T-helper 17 cell (primary cell): Measurements from ENCODE around the gene PNCK. TPM values are rescaled to one million over a fixed set of nuclear protein-coding genes. Genes with fewer than 3 reads are reported as not detected.
A peak's percentile ranks its signal among the peaks of the same experiment; 100 is the strongest.
"Not testable (repeated sequence)": the region's sequence is repeated elsewhere in the genome, so short reads cannot be mapped to it uniquely, and the experiment has no call there.

Source experiments
- ATAC-seq: fragments of 150-1000 bp; cut with Tn5 transposase; 2 replicates; pipeline ENCODE4 v1.10.0; 2021; ENCODE audit warnings: mild to moderate bottlenecking, moderate library complexity
- DNase-seq, 3 donors: peaks; one replicate each; pipeline versions ENCODE4 v3.0.0 to v3.0.0-alpha.2; 2020 to 2021
- H3K9me3 ChIP-seq: one replicate; pipeline ENCODE4 v1.7.0; 2013; ENCODE audit warnings: low read length, mild to moderate bottlenecking; ENCODE audit not compliant: control insufficient read depth, poor library complexity, severe bottlenecking
- H3K27ac Mint-ChIP-seq: one replicate; pipeline ENCODE4 v1.8.0; 2022; ENCODE audit warnings: mild to moderate bottlenecking, moderate library complexity, mixed read lengths
- H3K27me3 Mint-ChIP-seq: one replicate; pipeline ENCODE4 v1.8.0; 2022; ENCODE audit warnings: mixed read lengths
- H3K36me3 Mint-ChIP-seq: one replicate; pipeline ENCODE4 v1.8.0; 2022; ENCODE audit warnings: low read depth, mixed read lengths
- H3K4me1 Mint-ChIP-seq: one replicate; pipeline ENCODE4 v1.8.0; 2022; ENCODE audit warnings: mild to moderate bottlenecking, mixed read lengths
- H3K4me3 Mint-ChIP-seq: one replicate; pipeline ENCODE4 v1.8.0; 2022; ENCODE audit warnings: mild to moderate bottlenecking, moderate library complexity, mixed read lengths
- total RNA-seq, 4 donors: library from RNA in 2 of 4; stranded (reverse) in 2 of 4; gene quantifications; one replicate each; pipeline ENCODE4 v1.2.3 and lab custom pipeline; 2022 to 2026

Gene PNCK
- total RNA-seq (under 1 TPM in 1 of 2 donors, not detected in 1; 0.72 TPM), total RNA-seq (lab: John Stamatoyannopoulos, UW) (0.12 to 0.30 reads per million in 2 donors)

DNA sequence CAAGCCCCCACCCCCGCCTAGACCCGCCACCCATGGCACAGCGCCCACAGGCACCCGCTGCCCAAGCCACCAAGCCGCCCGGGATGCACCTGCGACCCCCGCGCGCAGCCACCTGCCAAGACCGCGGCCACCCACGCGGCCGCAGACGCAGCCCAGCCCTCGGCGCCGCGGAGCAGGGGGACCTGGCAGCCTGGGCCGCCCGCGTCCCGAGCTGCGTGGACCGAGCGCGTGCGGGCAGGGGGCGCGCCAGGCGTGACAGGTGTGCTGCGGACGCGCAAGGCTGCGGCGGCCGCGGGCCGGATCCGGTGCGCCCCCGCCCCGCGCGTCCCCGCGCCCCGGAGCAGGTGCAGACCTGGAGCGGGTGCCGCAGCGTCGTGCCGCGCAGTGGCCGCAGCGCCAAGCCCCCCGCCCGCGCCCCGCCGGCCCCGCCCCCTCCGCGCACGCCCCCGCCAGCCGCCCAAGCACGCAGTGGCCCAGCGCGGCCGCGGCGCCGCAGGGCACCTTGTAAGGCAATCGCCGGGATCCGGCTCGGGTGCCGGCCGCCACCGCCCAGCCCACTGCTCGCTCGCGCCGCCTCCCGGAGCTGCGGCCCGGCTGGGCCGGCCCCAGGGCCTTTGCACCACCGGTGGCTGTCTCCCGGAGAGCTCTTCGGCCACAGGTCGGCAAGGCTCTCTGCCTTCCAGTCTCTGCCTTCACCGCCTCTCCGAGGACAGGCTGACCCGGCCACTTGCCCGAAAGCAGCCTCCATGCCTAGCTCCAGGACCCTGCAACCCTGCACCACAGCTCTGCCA is at the start of gene PNCK:
TSS of gene PNCK (minus strand) at position 386 of the 791 bp plus-strand sequence. CDS start 737 bp downstream, outside the sequence.
- no peak within 1 kb of the TSS for H3K27ac Mint-ChIP-seq
- ATAC-seq (no peak), DNase-seq (no peak)
- H3K9me3 ChIP-seq, result no peaks in the 10 kb centered on the region
- H3K27me3 Mint-ChIP-seq, result peaks cover 19% of the 10 kb centered on the region
- H3K36me3 Mint-ChIP-seq, result peaks cover 2% of the 10 kb centered on the region
- peak within 1 kb of the TSS; percentile 74 for H3K4me3 Mint-ChIP-seq
- peaks cover 7% of the 10 kb centered on the region for H3K4me1 Mint-ChIP-seq

- no peaks in the 10 kb centered on the region for H3K27me3 Mint-ChIP-seq
- peaks cover 19% of the 10 kb centered on the region for H3K4me1 Mint-ChIP-seq
These were observed 49.2 kb upstream of the PNCK start for GRCh38 chrX:153722704-153723350.

GRCh38 chrX:153719701-153720100 is 46.1 kb upstream of the PNCK start:
- Mint-ChIP-seq H3K27ac (no peak overlapping the region), H3K4me3 (no peak overlapping the region), H3K4me1 (peaks cover 16% of the 10 kb centered on the region), H3K36me3 (peaks cover 3% of the 10 kb centered on the region), H3K27me3 (no peaks in the 10 kb centered on the region)
- no peaks in the 10 kb centered on the region for H3K9me3 ChIP-seq
- DNase-seq (no peak), ATAC-seq (no peak)

More at GRCh38 chrX:153722704-153723350, 49.2 kb upstream of the PNCK start:
- no peak for DNase-seq
- H3K4me3 Mint-ChIP-seq, result peak overlapping the region; percentile 87
- H3K27ac Mint-ChIP-seq, result peak overlapping the region; percentile 56
- peaks cover 3% of the 10 kb centered on the region for H3K36me3 Mint-ChIP-seq
- no peak for ATAC-seq
- no peaks in the 10 kb centered on the region for H3K9me3 ChIP-seq

DNA sequence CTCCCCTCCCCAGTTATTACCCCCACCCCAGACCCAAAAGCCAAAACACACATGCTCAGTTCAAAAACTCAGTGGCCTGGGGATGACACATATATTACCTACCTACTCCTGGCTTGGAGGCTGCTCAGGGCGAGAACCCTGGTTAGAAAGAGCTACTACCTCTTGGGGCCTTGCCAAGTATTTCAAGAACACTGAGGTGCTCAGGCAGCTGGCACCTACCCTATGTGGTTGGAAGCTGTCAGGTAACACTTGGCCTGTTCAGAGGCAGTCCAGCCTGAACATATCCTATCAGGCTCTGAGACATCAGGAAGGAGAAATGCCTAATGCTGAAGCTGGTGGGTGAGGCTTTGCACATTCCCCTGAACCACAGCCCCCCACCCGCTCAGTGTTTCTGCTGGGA is 45.6 kb upstream of the PNCK start:
- DNase-seq (no peak), ATAC-seq (no peak)
- no peaks in the 10 kb centered on the region for H3K9me3 ChIP-seq
- Mint-ChIP-seq H3K36me3 (peaks cover 3% of the 10 kb centered on the region), H3K4me1 (peaks cover 16% of the 10 kb centered on the region), H3K4me3 (no peak overlapping the region), H3K27me3 (no peaks in the 10 kb centered on the region), H3K27ac (no peak overlapping the region)

- H3K4me1 Mint-ChIP-seq, result peaks cover 13% of the 10 kb centered on the region
- no peak for ATAC-seq
- no peaks in the 10 kb centered on the region for H3K27me3 Mint-ChIP-seq
- no peaks in the 10 kb centered on the region for H3K9me3 ChIP-seq
- no peak overlapping the region for H3K27ac Mint-ChIP-seq
- peaks cover 3% of the 10 kb centered on the region for H3K36me3 Mint-ChIP-seq
- H3K4me3 Mint-ChIP-seq, result no peak overlapping the region
- no peak for DNase-seq
These were observed 43.8 kb upstream of the PNCK start for GRCh38 chrX:153717445-153717844.

DNA sequence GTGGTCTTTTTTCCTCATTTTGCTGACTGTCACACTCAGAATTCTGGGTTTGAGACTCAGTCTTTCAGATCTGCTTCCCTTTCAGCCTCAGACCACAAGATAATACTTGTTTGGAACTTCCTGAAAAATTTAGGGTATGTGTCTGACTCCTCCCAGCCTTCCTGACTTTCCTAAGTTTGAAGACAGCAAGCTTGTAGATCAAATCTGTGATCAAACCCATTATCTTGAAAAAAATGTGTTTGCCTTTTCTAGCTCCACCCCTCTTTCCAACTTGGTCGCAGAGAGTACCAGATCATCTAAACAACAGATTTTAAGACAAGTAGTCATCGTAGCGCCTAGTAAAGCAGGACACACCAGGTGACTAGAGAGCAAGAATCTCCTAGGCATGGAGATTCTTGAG is 40.6 kb upstream of the PNCK start:
- H3K27ac Mint-ChIP-seq, result no peak overlapping the region
- no peaks in the 10 kb centered on the region for H3K27me3 Mint-ChIP-seq
- H3K4me3 Mint-ChIP-seq, result no peak overlapping the region
- DNase-seq (no peak), ATAC-seq (no peak)
- no peaks in the 10 kb centered on the region for H3K9me3 ChIP-seq
- peaks cover 6% of the 10 kb centered on the region for H3K4me1 Mint-ChIP-seq
- H3K36me3 Mint-ChIP-seq, result peaks cover 3% of the 10 kb centered on the region

DNA sequence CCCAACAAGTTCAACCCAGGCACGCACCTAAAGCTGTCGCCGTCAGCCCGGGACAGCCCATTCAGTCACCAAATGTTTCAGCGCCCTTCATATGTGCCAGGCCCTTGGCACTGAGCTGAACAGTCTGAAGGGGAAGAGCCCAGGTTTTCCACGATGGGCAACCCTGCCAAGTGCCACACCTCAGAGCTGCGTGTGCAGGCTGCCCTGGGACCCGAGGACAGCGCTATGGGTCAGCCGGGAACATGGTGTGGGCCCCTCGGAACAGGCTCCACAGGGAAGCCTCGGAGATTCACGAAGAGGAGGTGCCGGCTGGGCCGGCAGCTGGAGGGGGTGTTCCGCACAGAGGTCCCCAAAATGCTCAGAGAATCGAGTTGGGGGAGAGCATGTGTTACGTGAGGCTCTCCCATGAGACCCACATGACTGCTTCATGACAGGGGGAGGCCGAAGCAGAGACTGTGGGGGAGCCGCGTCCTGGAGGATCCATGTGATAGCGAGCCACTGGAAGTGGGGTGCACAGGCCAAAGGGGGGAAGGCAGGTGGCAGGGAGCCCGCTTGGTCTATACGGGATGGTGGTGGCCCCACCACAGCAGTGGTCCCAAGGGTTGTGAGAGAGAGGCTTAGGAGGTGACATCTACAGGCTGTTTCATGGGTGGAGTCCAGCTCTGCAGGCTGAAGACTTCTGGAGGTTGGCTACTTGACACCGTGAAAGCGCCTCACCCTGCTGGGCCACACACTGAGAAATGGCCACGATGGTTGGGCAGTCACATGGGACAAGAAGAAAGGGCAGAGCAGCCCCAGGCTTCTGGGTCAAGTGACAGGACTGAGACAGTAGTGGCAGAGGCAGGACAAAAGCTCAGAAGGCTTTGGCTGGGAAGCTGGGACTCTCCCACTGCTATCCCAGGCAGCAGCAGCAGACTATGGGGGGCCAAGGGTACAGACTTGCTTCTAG is 36.4 kb upstream of the PNCK start:
- no peaks in the 10 kb centered on the region for H3K9me3 ChIP-seq
- DNase-seq, result no peak
- Mint-ChIP-seq H3K27ac (no peak overlapping the region), H3K4me3 (no peak overlapping the region), H3K4me1 (peaks cover 9% of the 10 kb centered on the region), H3K27me3 (no peaks in the 10 kb centered on the region), H3K36me3 (no peaks in the 10 kb centered on the region)
- no peak for ATAC-seq

DNA sequence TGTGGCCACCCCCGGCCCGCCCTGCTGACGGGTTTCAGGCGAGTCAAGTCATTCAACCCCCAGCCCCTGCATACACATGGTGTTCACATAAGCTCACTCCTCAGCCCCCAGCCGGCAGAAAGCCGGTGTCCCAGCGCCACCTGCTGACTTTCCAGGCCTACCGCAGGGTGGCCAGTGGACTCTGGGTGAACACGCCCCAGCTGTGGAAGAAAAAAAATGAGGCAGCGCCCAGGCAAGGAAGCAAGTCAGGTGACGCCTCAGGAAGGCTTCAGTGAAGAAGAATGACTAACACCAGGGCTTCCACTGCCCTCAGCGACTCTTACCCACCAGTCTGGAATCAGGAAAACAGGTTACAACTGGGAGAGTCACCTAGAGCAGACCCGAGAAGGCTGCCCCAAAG is 34.8 kb upstream of the PNCK start:
- DNase-seq (peak in 2 of 3 donors; percentile 16 to 29), ATAC-seq (peak; percentile 75)
- Mint-ChIP-seq H3K4me1 (peaks cover 9% of the 10 kb centered on the region), H3K27me3 (no peaks in the 10 kb centered on the region), H3K36me3 (no peaks in the 10 kb centered on the region), H3K4me3 (peak overlapping the region; percentile 19), H3K27ac (peak overlapping the region; percentile 78)
- no peaks in the 10 kb centered on the region for H3K9me3 ChIP-seq

DNA sequence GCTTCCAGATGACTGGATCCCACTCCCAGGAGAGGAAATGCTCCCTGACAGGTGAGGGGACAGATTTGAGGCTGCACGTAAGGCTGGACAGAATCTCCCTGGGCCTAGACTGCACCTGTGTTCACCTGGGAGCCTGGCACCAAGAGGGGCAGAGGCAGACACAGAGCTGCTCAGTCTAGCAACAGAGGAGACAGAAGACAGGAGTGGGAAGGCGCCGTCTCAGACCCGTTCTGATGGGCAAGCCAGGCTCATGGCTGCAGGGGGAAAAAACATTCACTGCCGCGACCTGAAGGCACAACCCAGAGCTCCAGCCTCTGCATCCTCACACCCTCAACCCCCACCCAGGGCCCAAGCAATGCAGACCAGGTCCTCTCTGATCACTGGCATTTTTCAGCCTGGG is 33.8 kb upstream of the PNCK start:
- H3K9me3 ChIP-seq, result no peaks in the 10 kb centered on the region
- H3K36me3 Mint-ChIP-seq, result no peaks in the 10 kb centered on the region
- DNase-seq (no peak), ATAC-seq (no peak)
- H3K27me3 Mint-ChIP-seq, result no peaks in the 10 kb centered on the region
- peaks cover 9% of the 10 kb centered on the region for H3K4me1 Mint-ChIP-seq
- H3K27ac Mint-ChIP-seq, result peak overlapping the region; percentile 68
- H3K4me3 Mint-ChIP-seq, result no peak overlapping the region

DNA sequence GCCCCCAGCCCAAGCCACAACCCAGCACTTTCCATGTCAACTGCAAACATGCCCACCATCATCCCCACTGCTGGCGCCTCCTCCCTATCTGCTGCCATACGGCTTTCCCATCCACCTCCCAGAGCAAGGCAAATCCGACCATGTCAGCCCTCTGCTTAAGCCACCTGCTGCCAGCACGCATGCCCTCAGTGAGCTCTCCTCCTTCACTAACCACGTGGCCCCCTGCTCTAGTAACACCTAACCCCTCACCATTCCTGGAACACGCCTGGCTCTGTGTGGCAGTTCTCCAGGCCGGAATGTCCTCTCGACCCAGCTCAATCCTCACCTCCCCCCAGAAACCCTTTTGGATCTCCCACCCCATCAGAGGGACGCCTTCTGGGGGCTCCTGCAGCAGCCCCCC is 33.2 kb upstream of the PNCK start:
- DNase-seq, result no peak
- no peaks in the 10 kb centered on the region for H3K36me3 Mint-ChIP-seq
- peaks cover 9% of the 10 kb centered on the region for H3K4me1 Mint-ChIP-seq
- no peaks in the 10 kb centered on the region for H3K9me3 ChIP-seq
- no peak overlapping the region for H3K4me3 Mint-ChIP-seq
- no peaks in the 10 kb centered on the region for H3K27me3 Mint-ChIP-seq
- no peak for ATAC-seq
- peak overlapping the region; percentile 68 for H3K27ac Mint-ChIP-seq

DNA sequence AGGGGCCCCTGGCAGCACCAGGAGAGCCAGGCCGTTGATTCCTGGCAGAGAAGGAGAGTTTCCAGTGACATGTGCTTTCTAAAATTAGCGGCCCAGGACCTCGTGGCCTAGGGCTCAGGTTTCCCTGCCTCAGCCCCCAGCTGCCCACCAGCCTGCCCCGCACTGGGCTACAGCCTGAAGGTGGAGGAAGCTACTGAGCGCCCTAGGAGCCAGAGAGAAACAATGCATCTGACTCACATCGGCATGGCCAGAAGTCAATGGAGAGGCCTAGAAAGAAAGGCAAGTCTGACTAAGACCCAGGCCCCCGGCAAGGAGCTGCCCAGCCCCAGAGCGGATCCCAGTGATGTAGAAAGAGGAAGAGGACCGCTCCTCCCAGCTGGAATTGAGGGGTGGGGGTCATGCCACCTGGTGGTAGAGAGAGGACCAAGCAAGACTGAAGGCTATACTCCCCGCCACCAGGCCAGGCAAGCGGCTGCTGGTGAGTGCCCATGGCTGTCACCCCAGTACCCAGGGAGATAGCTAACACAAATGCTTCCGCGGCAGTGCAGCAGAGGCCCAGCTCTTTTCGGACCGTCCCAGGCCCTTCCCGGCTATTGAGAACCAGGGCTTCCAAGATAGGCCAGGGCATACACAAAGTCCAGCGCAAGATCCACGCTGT is 31.9 kb upstream of the PNCK start:
- not testable (repeated sequence) for H3K4me1 Mint-ChIP-seq, H3K9me3 ChIP-seq, H3K27me3 Mint-ChIP-seq, H3K27ac Mint-ChIP-seq, ATAC-seq, H3K36me3 Mint-ChIP-seq, DNase-seq, H3K4me3 Mint-ChIP-seq

GRCh38 chrX:153704631-153705402 is 31.2 kb upstream of the PNCK start:
- not testable (repeated sequence) for DNase-seq, H3K27me3 Mint-ChIP-seq, H3K4me1 Mint-ChIP-seq, H3K36me3 Mint-ChIP-seq, ATAC-seq, H3K4me3 Mint-ChIP-seq, H3K9me3 ChIP-seq
- H3K27ac Mint-ChIP-seq, result peak overlapping the region; percentile 41
